HG02981 (cell line): ENCODE data around the gene SETD2.
"Not testable (repeated sequence)": the region's sequence is repeated elsewhere in the genome, so short reads cannot be mapped to it uniquely, and the experiment has no call there.

Source experiments
- ATAC-seq: cut with Tn5 transposase; IDR thresholded peaks from one replicate; pipeline ENCODE4 v1.9.1; 2021; ENCODE audit warnings: mild to moderate bottlenecking, moderate library complexity; ENCODE audit not compliant: unreplicated experiment

SETD2 gene

DNA sequence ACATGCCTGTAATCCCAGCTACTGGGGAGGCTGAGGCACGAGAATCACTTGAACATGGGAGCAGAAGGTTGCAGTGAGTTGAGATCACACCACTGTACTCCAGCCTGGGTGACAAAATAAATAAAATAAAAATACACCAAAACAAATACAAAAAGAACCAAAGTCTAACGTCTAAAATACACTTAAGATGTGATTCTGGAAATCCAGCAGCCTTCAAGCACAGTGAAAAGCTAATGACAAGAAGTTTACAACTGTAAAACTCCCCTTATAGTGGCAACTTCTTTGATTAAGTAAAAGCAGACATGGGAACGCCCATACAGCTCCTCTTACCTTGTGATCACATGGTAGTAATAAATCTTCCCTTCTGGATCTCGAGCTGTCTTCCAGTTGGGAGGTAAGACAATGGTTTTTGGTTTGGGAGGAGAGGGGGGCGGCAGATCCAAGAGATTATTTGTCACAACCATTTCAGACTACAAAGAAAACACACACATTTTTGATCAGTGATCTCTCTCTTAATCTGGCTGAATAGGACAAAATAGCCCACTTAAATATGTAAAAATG, 121.6 kb downstream of the SETD2 start:
- ATAC-seq = no peak

DNA sequence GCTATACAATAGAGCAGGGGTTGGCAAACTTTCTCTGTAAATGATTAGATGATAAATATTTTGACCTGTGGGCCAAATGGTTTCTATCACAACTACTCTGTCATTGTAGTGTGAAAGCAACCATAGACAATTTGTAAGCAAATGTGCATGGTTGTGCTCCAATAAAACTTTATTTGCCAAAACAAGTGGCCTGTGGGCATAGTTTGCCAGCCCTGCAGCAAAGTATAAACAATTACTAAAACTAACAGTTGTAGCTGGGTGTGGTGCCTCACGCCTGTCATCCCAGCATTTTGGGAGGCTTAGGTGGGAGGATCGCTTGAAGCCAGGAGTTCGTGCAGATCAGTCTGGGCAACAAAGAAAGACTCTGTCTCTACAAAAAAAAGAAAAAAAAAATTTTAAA, 122.8 kb downstream of the SETD2 start:
- no peak for ATAC-seq

GRCh38 chr3:47037302-47037701, 126.6 kb downstream of the SETD2 start:
- not testable (repeated sequence) for ATAC-seq

GRCh38 chr3:47036145-47036544, 127.8 kb downstream of the SETD2 start:
- ATAC-seq = no peak

DNA sequence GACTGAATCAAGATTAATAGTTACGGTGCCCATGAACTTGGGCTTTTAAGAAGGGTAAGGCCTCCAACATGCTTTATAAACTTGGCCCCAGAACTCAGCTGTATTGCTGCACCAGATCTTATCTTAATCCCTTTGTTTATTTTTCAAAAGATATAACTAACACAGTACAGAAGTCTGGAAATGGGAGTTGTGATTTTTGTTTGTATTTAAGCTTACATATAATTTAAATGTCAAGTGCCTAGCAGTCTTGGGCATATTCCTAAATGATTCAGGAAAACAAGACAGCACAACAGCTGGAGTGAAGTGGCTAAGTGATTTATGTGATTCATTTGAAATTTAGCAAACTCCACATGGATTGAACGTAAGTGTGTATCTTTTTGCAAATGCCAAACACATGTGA, 128.3 kb downstream of the SETD2 start:
- ATAC-seq = no peak

- no peak for ATAC-seq
Measured at GRCh38 chr3:47034868-47035489, 128.9 kb downstream of the SETD2 start.

- not testable (repeated sequence) for ATAC-seq
Measured at GRCh38 chr3:47031041-47031440, 132.9 kb downstream of the SETD2 start.

- no peak for ATAC-seq
Measured at GRCh38 chr3:47028667-47029066, 135.2 kb downstream of the SETD2 start.

GRCh38 chr3:47028146-47028545, 135.8 kb downstream of the SETD2 start:
- no peak for ATAC-seq

GRCh38 chr3:47026432-47026831, 137.5 kb downstream of the SETD2 start:
- not testable (repeated sequence) for ATAC-seq

DNA sequence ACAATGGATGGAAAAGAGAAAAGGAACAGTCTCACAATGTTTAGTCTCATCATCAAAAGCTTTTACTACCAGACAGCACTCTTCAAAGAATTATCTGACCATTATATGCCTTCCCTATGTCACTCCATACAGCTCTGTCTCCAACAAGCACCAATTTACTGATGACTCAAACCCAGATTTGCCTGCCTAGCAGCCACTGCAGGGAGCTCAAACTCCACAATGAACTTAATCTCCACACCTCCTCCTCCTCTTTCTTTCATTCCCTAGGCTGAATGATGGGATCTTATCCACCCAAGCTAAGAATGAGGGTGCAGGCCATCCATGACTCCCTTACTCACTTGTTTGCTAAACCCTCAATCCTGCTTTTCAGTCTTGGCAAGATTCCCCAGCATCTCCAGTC, 139.0 kb downstream of the SETD2 start:
- no peak for ATAC-seq

DNA sequence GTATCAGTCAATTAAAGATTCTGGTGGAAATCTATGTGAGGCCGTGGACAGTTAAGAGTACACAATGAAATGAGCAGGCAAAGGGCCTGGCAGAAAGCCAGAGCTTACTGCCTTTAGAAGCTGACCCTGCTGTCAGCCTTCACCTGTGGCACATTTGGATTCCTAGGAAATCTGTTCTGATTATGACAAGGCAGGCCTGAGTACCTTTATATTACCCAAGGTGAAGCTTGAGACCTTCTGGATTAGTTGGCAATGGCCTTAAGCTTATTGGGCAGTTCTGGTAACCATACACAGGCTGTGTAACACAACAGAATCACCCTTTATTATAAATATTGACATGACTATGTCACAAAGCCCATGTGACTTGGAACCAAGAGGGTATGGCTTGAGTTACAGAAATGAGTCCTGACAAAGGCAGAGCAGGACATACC, 141.3 kb downstream of the SETD2 start:
- no peak for ATAC-seq

GRCh38 chr3:47020311-47020710, 143.6 kb downstream of the SETD2 start:
- no peak for ATAC-seq

DNA sequence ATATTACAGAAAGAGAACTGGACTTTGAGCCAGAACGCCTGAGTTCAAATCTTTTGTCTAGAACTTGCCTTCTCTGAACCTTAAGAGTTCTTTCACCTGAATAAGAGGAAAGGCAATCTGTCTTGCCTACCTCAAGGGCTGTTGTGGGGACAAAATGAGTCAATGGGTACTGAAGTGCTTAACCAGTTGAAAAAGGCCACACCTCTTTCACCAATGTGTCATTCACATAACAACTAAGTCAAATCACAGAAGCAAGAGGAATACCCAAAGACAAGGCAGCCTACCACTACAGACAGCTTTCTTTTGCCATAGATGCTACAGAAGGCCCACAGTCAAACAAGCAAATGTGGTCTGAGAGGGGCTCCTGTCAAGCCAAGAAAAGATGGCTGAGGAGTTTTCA, 144.7 kb downstream of the SETD2 start:
- peak; percentile 61 for ATAC-seq

- no peak for ATAC-seq
Measured at GRCh38 chr3:47018269-47018611, 145.7 kb downstream of the SETD2 start.

DNA sequence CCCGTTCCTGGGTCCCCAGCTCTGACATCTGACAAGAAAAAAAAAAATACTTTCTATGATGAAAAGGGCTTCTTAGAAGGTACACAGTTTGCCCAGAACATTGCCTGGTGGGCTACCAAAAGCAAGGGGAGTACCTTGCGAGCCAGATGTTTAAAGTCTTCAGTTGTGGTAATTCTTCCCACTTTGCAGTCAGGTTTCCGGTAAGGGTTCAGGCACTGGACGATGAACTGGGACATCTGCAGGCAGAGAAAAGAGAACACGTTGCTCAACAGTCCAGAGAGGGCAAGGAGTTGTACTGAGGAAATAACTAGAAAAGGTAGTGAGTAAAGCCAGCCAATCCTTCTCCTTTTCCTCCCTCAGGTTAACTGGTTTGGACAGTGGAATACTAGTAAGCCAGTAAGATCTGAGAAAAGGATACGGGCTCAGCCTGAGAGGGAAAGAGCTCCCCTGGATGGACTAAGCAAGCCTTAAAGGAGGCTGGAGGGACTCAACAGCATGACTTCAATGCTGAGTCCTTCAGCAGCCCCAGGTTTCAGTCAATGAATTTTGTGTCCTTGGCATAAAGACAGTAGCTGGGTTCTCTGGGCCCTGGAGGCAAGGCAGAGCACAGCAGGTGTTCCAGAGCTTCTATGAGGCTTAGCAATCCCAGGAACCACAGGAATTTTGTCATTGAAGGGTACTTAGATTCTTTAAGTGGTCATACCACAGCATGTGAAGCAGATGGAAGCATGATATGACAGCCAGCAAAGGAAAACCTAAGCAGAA, 146.2 kb downstream of the SETD2 start:
- ATAC-seq = no peak

DNA sequence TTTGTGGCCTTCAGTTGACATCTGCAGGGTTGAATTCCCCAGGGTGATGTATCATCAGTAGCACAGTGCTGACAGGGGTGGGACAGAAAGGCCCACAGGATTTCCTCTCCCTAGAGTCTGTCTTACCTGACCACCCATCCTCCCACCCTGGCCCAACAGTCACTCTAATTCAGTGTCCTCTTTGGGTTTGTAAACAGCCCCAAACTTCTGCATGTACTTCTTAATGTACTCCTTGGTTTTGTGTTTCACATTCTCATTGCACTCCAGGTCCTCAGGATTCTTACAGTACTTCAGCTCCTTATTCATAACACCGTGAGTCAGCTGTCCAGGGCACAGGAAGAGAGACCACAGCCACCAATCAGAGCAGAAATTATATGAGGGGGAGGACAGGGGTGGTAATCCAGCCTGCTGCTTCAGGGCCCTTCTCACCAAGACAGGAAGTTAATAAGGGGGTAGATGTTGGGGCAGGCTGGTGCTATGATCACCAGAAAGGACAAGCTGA, 146.9 kb downstream of the SETD2 start:
- ATAC-seq = peak; percentile 60

- ATAC-seq = no peak
Measured at GRCh38 chr3:47016086-47016933, 147.6 kb downstream of the SETD2 start.

GRCh38 chr3:47015151-47015550, 148.8 kb downstream of the SETD2 start:
- ATAC-seq = no peak

GRCh38 chr3:47014036-47014435, 149.9 kb downstream of the SETD2 start:
- ATAC-seq = no peak

DNA sequence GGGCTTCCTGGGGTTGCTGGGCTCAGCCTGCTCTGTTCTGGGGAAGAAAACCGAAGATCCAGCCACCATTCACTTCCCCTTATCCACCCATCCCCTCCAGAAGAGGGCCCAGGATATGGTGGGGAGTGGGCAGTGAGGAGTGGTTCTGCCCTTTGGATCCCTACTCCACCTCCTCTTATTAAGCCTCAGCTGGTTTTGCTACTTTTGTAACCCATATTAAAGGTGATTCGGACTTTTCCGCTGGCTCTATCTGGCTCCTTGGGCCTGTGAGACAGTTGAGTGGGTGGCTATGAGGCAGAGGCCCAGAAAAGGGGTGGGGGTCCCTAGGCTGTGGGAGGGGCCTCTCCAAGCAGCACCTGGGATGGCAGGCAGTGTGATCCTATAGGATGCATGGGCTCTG, 150.7 kb downstream of the SETD2 start:
- ATAC-seq = no peak
